Measurements from ENCODE around the gene OR52E1.
"Not testable (repeated sequence)": the region's sequence is repeated elsewhere in the genome, so short reads cannot be mapped to it uniquely, and the experiment has no call there.

Gene OR52E1

GRCh38 chr11:5069272-5069671 is at the start of gene OR52E1:
OR52E1 (plus strand) TSS chr11:5069572.
- no peak for DNase-seq (ENCODE audit: low spot score)

GRCh38 chr11:5021996-5022395 is 47.4 kb upstream of the OR52E1 start:
- no peak for DNase-seq (ENCODE audit: low spot score)

- DNase-seq (ENCODE audit: low spot score), result no peak
Measured at GRCh38 chr11:5036669-5037068, 32.7 kb upstream of the OR52E1 start.

DNA sequence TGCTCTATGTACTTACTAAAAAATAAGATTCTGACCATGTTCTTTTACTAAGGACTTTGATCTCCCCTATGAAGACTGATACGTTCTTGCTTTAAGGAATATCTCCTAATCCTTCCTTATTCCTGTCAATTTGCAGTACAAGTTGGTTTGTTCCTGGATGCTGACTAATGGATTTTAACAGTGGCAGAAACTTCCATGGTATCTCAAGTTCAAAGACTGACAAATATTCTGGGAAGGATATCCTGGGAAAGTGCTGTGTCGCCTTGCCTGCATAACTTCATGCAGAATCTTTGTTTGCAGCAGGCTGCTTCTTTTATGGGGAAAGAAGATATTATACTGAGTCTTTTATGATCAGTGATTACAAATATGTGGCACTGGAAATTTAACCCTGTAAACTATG is 31.4 kb upstream of the OR52E1 start:
- no peak for DNase-seq (ENCODE audit: low spot score)

GRCh38 chr11:5038341-5038740 is 31.0 kb upstream of the OR52E1 start:
- DNase-seq (ENCODE audit: low spot score), result no peak

- peak; percentile 60 for DNase-seq (ENCODE audit: low spot score)
Measured at GRCh38 chr11:5040876-5041275, 28.5 kb upstream of the OR52E1 start.

- DNase-seq (ENCODE audit: low spot score), result peak; percentile 16
Measured at GRCh38 chr11:5042091-5042490, 27.3 kb upstream of the OR52E1 start.

- peak; percentile 27 for DNase-seq (ENCODE audit: low spot score)
Measured at GRCh38 chr11:5043380-5043779, 26.0 kb upstream of the OR52E1 start.

- DNase-seq (ENCODE audit: low spot score), result no peak
Measured at GRCh38 chr11:5046226-5046625, 23.1 kb upstream of the OR52E1 start, which contains the start of gene OR52J3. OR52J3 (plus strand) TSS chr11:5046526; CDS start chr11:5046526, 0 bp downstream.

- DNase-seq (ENCODE audit: low spot score), result no peak
Measured at GRCh38 chr11:5046754-5047330, 22.5 kb upstream of the OR52E1 start.

DNA sequence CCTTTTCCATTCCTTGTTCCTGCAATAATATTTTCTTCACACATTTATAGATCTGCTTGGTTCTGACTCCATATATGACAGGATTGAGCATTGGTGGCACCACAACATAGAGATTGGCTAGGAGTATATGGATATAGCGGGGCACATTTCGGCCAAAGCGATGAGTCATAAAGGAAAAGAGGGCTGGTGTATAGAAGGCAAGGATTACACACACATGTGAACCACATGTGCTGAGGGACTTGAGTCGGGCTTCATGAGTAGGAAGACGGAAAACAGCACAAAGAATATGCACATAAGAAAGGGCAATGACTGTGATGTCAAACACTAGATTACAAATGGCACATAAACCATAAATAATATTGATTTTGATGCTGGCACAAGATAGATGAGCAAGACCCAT is 10.7 kb upstream of the OR52E1 start:
- not testable (repeated sequence) for DNase-seq (ENCODE audit: low spot score)

GRCh38 chr11:5059391-5059790 is 10.0 kb upstream of the OR52E1 start, which contains the start of gene OR52E2:
OR52E2 (minus strand) TSS chr11:5059627; CDS start chr11:5059627, 0 bp downstream.
- DNase-seq (ENCODE audit: low spot score), result no peak

DNA sequence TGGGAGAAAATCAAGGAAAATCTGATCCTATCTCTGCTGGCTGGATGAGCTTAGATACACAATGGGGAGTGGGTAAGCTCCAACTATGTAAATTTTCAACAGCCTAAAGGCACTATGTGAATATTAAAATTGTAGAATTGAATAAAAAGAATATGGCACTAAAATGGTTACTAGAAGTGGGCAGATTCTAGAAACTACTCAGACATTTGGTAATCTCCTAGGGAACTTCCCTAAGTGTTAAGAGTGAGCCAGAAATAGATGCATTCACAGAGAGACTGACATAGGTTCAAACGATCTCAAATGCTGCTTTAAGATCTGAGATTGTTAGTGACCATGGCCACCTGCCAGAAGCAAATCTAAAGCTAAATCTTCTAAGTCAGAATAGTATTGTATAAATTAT is 4.3 kb upstream of the OR52E1 start:
- no peak for DNase-seq (ENCODE audit: low spot score)

GRCh38 chr11:5071799-5072198 is 2.4 kb downstream of the OR52E1 start:
- DNase-seq (ENCODE audit: low spot score), result peak; percentile 34

DNA sequence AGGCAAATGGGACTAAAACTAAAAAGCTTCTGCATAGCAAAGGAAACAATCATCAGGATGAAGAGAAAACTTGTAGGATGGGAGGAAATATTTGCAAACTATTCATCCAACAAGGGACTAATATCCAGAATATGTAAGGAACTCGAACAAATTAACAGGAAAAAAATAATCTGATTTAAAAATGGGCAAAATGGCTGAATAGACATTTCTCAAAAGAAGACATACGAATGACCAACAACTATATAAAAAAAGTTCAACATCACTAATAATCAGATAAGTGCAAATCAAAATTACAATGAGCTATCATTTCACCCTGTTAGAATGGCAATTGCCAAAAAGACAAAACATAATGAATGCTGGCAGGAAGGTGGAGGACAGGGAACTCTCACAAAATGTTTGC is 12.0 kb downstream of the OR52E1 start:
- no peak for DNase-seq (ENCODE audit: low spot score)

- DNase-seq (ENCODE audit: low spot score), result no peak
Measured at GRCh38 chr11:5083602-5084001, 14.2 kb downstream of the OR52E1 start.

- DNase-seq (ENCODE audit: low spot score), result no peak
Measured at GRCh38 chr11:5088556-5088955, 19.2 kb downstream of the OR52E1 start.

- no peak for DNase-seq (ENCODE audit: low spot score)
Measured at GRCh38 chr11:5090668-5091067, 21.3 kb downstream of the OR52E1 start.

DNA sequence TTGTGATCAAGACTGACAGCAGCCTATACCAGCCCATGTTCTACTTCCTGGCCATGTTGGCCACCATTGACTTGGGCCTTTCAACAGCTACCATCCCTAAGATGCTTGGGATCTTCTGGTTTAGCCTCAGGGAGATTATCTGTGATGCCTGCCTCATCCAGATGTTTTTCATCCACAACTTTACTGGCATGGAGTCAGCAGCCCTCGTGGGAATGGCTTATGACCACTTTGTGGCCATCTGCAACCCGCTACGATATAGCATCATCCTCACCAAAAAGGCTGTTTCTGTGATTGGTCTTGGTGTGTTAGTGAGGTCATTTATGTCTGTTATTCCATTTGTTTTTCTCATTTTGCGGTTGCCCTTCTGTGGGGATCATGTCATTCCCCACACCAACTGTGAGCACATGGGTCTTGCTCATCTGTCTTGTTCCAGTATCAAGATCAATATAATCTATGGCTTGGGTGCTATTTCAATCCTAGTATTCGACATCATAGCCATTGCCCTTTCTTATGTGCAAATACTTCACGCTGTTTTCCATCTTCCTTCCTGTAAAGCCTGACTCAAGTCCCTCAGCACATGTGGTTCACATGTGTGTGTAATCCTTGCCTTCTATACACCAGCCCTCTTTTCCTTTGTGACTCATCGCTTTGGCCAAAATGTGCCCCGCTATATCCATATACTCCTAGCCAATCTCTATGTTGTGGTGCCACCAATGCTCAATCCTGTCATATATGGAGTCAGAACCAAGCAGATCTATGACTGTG is 23.6 kb downstream of the OR52E1 start:
- no peak for DNase-seq (ENCODE audit: low spot score)

DNA sequence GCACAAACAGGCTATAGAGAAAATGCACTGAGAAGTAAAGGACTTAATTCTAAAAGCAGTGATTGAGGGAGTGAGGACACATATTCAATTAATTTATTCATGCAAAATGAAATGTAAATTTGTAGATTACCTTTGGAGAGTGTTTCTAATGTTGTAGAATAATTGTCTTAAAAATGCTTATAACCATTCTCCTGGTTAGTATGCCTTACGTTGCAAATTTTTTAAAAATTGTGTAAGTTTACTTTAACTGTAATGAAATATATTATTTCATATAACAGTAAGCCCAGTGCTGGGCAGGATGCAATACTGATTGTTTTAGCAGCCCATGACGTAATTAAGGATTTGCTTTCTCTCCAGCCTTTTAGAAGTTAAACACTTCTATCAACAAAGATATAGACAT is 26.6 kb downstream of the OR52E1 start:
- DNase-seq (ENCODE audit: low spot score), result no peak

GRCh38 chr11:5102246-5102645 is 32.9 kb downstream of the OR52E1 start:
- DNase-seq (ENCODE audit: low spot score), result no peak

DNA sequence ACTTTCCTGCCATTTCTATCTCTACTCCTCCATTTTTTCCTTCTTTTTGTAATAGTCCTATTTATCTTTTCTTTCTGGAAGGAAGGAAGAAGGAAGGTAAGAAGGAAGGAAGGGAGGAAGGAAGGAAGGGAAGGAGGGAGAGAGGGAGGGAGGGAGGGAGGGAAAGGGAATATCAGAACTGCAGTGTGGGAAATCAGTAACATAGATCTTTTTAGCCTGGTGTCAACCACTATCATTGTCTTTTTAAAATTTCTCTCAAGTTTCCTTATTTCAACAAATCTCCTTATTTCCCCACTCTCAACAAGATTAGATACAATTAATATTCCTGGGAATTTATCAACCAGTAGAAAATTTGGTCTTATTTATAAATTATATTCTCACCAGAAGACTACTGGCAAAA is 33.7 kb downstream of the OR52E1 start:
- no peak for DNase-seq (ENCODE audit: low spot score)

DNA sequence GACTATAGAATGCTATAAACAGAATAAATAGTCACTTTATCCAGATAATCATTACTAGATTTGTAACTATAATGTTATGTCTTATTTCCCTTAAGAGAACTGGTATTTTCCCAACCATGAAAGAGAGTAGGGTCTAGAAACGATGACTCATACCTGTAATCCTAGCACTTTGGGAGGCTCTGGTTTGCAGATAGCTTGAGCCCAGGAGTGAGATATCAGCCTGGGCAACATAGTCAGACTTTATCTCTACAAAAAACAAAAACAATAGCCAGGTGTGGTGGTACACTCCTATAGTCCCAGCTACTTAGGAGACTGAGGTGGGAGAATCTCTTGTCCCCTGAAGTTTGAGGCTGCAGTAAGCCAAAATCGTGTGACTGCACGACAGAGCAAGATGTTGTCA is 37.9 kb downstream of the OR52E1 start:
- DNase-seq (ENCODE audit: low spot score), result peak; percentile 5

DNA sequence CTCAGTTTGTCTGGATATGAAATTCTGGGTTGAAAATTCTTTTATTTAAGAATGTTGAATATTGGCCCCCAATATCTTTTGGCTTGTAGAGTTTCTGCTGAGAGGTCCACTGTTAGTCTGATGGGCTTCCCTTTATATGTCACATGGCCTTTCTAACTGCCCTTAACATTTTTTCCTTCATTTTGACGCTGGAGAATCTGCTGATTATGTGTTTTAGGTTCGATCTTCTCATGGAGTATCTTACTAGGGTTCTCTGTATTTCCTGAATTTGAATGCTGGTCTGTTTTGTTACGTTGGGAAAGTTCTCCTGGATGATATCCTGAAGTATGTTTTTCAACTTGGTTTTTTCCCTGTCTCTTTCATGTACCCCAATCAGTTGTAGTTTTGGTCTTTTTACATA is 46.0 kb downstream of the OR52E1 start:
- DNase-seq (ENCODE audit: low spot score), result no peak

Data from kidney tubule cell (primary cell).